GM12874 (cell line): ENCODE measurements around the gene CRIP1.

Experiments used
- TF ChIP-seq, protein P1 (sequence below): IDR thresholded peaks from 2 replicates; pipeline ENCODE4 v1.5.1; 2011; ENCODE audit warnings: low read depth, mild to moderate bottlenecking, control low read depth, low read length, moderate library complexity; ENCODE audit not compliant: insufficient read depth

The CRIP1 gene

GRCh38 chr14:105491366-105491973 lies 4.8 kb downstream of the CRIP1 start:
- TF ChIP-seq, protein P1, sequence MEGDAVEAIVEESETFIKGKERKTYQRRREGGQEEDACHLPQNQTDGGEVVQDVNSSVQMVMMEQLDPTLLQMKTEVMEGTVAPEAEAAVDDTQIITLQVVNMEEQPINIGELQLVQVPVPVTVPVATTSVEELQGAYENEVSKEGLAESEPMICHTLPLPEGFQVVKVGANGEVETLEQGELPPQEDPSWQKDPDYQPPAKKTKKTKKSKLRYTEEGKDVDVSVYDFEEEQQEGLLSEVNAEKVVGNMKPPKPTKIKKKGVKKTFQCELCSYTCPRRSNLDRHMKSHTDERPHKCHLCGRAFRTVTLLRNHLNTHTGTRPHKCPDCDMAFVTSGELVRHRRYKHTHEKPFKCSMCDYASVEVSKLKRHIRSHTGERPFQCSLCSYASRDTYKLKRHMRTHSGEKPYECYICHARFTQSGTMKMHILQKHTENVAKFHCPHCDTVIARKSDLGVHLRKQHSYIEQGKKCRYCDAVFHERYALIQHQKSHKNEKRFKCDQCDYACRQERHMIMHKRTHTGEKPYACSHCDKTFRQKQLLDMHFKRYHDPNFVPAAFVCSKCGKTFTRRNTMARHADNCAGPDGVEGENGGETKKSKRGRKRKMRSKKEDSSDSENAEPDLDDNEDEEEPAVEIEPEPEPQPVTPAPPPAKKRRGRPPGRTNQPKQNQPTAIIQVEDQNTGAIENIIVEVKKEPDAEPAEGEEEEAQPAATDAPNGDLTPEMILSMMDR = no peak

DNA sequence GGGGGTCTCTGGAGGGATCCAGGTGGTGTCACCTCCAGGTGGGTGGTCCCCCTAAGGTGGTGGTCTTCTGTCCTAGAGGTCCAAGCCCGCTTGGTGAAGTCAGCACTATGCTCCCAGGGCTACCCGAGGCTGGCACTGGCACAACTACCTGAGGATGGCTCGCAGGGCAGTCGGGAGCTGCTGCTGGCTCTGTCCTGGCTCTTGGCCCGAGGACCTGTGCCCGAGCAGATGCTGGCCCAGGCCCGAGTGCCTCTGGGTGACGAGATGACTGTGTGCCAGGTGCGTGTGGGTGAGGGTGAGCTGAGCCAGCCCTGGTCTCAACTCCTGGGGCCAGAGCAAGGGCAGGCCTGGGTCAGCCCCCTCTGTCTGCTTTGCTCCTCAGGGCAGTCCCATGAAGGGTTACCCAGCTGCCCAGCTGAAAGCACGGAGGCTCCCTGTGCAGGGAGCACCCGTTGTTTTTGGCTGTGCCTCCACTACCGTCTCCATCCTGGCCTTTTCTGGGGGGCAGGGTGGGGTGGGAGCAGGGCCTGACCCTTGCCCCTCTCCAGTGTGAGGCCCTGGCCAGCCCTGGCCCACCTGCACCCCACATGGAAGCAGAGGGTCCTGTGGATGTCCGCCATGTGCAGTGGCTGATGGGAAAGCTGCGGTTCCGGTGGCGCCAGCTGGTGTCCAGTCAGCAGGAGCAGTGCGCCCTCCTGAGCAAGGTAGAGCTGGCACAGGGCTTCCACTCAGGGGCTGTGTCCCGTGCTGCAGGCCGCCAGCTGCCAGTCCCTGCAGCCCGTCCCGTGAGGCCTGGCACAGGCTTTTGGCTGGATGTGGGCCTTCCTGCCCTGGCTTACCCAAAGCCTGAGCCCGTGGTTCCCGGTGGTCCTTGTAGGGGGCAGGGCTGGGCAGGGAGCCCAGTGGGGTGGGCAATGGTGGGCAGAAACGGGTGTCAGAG lies 5.6 kb downstream of the CRIP1 start:
- TF ChIP-seq, protein P1 = no peak

DNA sequence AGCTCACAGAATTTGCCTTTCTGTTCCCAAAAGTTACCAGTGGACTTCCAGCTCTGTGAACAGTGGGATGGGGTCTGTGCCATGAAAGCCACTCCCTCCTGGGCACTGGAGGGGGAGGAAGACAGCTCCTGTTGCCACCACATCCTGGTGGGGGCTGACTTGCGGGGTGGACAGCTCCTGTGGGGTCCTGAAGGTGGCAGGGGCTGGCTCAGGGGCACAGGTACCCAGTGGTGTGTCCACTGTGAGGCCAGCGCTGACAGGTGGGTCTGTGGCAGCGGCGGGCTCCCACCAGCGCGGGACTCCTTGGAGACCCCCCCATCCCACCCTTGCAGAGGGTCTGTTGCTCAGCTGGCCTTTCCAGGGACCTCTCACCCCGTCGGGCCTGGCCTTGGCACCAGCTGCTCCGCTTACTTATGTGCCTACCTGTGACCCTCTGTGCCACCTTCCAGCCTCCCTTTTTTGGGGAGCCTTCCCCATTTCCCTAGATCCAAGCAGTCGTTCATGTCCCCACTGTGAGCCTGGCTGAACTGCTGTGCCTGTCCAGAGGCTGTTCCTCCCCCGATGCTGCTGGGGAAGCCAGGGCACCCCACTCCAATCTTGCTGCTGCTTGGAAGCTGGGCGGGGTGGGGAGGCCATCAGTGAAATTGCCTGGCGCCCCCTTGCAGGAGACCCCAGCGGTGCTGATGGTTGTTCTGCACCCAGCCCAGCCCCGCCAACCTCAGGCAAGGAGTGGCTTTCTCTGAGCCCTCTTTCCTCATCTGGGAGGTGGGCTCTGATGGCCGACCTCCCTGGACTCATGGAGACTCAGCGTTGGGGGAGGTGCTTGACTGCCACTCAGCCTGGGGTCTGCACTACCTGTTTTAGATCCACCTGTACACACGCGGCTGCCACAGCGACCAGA lies 6.5 kb downstream of the CRIP1 start:
- TF ChIP-seq, protein P1 = no peak

GRCh38 chr14:105493921-105494605 lies 7.4 kb downstream of the CRIP1 start:
- TF ChIP-seq, protein P1 = no peak

- TF ChIP-seq, protein P1 = no peak
Measured at GRCh38 chr14:105494606-105494929, 7.9 kb downstream of the CRIP1 start.

DNA sequence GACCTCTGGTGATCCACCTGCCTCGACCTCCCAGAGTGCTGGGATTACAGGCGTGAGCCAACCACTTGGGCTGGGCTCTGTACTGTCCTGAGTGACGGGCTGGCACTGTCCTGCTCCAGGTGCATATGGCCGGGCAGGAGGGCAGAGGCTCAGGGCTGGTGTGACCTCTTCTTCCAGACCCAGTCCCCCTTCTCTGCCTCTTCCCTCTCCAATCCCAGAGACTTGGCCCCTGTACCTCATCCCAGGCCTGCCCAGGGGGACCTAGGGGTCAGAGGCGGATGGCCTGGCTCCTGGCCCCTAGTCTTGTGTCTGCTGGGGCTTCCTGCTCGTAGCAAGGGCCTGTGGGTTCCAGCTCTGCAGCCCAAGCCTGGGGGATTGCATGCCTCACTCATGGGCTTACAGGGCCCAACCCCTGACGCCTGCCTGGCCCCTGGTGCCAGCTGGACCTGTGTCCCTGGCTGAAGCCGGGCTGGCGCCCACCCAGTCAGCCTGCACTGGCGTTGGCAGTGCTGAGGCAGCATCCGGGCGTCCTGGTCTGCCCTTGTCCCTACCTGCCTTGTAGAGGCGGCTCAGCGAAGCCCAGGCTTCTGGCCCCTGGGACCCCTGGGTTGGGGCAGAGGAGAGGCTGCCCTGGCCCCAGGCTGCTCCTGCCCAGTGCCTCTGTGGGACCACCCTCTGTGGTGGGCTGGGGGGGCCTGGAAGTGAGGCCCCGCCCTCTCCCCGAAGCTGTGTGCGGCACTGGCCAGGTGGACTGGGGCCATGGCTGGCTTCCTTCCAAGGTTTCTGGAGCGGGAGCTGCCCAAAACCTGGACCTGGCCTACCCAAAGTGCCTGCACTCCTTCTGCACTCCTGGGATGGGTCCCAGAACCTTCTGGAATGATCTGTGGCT lies 8.7 kb downstream of the CRIP1 start:
- TF ChIP-seq, protein P1 = no peak
